NCI-H748 treated with DMSO at 0.1 percent for 48 hours (cell line): ENCODE measurements around the gene GASK1A.

Source experiments
- DNase-seq: peaks from one replicate; lab custom pipeline; 2025; lab: John Stamatoyannopoulos, UW

Gene GASK1A

DNA sequence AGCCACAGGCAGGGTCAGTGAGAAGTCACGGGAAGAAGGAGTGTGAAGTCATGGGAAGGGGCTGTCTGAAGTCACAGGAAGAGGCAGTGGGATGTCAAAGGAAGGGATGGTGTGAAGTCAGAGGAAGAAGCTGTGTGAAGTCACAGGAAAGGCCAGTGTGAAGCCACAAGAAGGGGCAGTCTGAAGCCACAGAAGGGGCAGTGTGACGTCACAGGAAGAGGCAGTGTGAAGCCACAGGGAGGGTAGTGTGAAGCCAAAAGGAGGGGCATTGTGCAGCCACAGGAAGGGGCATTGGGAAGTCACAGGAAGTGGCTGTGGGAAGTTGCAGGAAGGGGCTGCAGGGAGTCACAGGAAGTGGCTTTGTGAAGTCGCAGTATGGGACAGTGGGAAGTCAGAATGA is 35.1 kb downstream of the GASK1A start:
- no peak for DNase-seq

- DNase-seq: no peak
Observed at GRCh38 chr3:43014956-43015355, 35.8 kb downstream of the GASK1A start.

DNA sequence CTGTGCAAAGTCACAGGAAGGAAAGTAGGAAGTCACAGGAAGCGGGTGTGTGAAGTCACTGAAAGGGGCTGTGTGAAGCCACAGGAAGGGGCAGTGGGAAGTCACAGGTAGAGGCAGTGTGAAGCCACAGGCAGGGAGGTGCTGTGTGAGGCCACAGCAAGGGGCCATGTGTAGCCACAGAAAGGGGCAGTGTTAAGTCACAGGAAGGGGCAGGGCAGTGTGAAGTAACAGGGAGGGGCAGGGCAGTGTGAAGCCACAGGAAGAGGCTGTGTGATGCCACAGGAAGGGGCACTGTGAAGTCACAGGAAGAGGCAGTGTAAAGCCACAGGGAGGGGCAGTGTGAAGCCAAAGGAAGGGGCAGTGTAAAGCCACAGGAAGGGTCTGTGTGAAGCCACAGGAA is 36.5 kb downstream of the GASK1A start:
- DNase-seq: no peak

- DNase-seq: no peak
Observed at GRCh38 chr3:43015991-43016865, 37.1 kb downstream of the GASK1A start.

DNA sequence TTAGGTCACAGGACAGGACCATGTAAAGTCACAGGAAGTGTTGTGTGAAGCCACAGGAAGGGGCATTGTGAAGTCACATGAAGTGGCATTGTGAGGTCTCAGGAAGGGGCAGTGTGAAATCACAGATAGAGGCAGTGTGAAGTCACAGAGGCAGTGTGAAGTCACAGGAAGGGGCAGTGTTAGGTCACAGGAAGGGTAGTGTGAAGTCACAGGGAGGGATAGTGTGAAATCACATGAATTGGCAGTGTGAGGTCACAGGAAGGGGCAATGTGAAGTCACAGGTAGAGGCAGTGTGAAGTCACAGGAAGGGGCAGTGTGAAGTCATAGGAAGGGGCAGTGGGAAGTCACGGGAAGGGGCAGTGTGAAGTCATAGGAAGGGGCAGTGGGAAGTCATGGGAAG is 37.9 kb downstream of the GASK1A start:
- no peak for DNase-seq

- DNase-seq: no peak
Observed at GRCh38 chr3:43017593-43018195, 38.6 kb downstream of the GASK1A start.

DNA sequence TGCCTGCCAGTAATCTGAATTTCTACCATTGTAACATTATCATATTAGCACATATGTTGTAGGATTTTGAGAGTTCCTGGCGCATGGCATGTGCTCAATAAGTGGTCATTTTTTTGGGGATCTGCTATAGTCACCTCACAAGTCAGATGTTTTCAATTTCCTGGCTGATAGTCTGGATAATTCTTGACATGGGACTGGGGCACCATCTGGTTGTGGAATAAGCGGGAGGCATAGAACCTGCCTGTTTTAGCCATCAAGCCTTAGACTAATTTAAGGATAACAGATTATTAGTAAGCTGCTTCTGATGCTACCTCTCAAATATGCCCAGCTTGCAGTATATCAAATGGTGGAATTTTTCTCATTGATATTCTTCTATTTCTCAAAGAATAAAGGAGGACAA is 39.1 kb downstream of the GASK1A start:
- no peak for DNase-seq

DNA sequence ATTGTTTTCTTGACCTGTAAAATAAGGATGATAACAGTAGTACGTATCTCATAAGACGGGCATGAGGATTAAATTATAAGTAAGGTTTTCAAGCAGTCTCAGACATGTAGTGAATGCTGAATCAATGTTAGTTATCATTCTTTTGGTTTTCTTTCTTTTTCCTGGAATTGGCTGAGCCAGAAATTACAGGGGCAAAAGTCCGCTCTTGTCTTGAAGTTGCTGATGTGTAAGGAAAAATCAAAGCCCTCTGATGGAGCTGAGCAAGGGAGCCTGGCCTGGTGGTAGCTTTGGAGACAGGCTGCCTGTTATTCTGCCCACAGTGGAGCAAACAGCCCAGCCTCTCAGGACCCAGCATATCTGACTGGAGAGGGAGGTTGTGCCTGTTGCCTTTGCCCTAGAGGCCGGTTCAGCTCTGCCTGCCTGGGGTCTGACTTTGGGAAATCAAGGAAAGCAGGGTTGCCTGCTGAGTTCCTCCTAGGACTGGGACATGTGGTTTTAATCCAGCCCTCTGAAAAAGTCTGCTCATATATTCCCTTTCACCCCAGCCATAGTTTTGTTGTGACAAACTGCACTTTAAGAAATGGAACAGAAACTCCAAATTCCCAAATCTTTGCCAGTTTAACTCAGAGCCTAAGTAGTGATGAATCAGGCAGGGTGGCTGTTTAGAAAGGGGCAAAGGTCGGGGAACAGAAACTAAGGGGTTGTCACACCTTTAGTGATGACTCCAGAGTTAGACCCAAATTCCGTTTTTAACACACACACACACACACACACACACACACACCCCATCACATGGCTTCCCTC is 40.1 kb downstream of the GASK1A start:
- DNase-seq: no peak

DNA sequence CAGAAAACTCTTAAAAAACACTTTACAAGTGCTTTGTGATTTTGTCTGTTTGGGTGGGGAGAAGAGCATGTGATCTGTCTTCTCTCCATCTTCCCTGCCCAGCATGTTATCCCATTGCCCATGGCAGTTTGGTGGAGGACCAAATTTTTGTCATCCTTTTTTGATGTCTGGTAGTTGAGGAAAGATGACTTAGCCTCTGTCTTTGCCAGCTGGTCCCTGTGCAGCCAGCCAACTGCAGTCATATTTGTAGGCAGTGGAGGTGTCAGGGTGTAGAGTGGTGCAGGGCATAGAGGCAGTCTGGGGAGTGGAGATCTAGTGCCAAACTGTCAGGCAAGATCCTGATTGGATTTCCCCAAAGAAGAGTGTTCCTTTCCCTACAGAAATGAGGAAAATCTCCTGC is 40.7 kb downstream of the GASK1A start:
- DNase-seq: no peak

- no peak for DNase-seq
Observed at GRCh38 chr3:43021186-43021585, 42.1 kb downstream of the GASK1A start.

- no peak for DNase-seq
Observed at GRCh38 chr3:43022121-43022520, 43.0 kb downstream of the GASK1A start.

- no peak for DNase-seq
Observed at GRCh38 chr3:43023066-43023465, 44.0 kb downstream of the GASK1A start.

DNA sequence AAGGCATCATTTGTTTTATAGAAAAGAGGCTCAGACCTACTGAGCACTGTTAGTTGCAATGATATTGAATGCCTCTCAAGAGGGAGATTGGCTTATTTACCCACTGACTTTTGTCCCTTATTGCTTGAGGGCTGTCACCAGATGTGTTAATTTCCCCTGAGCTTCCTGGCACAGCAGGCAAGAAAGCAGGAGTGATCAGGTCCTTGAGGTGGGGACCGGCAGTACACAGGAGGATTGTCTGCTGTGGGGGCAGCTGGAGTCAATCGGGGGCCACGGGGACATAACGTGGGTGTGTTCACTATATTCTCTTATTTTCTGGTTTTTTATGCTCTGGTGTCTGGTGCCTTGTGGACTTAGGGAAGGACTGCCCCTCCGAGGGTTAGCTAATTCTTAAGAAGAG is 44.6 kb downstream of the GASK1A start:
- no peak for DNase-seq

DNA sequence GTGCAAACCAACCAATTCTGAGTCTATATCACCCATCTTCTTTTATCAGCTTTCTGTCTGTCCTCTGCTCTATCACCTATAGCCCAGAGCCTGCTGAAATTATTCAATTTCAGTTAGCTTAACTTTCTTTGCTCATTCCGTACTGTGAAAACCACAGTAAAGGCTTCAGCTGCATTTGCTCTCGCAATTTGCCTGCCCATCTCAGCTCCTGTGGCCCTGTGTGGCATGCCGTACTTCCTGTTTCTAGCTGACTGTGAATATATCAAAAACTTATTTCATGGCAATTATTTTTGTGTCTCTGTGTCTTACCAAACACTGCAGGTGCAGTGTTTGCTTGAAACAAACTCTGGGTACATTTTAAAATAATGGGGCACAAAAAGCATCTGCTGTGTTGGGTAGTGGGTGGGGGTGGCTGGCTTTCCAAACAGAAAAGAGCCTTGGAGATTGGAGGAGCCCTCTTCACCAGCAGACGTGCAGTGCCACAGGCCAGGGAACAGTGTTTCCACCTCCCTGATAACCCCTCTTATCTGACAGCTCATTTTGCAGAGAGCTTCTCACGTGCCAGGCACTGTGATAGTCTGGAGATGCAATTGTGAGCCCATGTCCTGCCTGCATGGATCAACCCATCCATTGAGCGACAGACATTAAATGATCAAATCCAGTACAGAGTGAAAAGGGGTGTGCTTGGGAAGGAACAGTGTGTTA is 45.2 kb downstream of the GASK1A start:
- no peak for DNase-seq

GRCh38 chr3:43025423-43025822 is 46.3 kb downstream of the GASK1A start:
- no peak for DNase-seq

DNA sequence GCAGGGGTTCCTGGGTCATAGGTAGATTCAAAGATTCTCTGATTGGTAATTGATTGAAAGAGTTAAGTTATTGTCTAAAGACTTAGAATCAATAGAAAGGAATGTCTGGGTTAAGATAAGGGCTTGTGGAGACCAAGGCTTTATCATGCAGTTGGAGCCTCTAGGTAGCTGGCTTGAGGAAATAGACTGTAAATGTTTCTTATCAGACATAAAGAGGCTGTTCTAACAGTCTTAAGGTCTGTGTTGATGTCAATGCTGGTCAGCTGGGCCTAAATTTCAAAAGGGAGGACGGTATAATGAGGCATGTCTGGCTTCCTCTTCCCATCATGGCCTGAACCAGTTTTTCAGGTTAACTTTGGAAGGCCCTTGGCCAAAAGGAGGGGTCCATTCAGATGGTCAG is 48.9 kb downstream of the GASK1A start:
- no peak for DNase-seq

DNA sequence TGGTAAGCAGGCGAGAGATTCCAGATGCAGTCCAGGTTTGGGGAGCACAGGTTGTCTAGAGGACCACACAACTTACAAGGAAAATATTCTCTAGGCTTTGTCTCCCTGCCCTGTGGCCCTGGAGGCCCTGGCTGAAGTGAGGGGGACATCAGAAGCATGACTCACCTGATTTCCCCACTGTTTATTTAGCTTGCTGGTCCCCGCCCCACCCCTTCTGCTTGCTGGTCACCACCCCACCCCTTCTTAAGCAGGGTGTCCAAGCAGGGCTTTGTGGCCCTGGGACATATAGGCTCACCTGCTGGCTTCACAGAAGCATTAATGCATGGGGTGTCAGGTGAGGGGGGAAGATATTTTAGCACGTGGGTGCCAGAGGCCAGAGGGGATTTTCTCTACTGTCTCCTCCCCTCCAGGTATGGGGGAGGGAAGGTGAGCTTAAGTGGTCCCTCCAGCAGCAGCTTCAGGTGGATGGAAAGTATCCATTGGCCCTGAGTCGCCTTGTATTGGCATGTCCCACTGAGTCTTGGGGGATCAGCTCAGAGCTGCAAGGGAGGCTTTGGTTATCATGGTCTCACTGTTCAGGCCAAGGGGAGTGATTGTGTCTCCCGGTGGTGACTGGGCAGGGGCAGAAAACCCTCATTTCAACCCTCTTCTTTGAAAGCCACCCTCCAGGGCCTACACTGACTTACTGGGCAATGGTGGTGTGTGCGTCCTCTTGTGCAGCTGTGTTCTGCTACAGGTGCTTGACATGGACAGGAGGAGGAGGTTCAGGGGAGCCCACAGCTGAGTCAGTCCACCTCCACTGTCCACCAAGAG is 49.8 kb downstream of the GASK1A start:
- no peak for DNase-seq

DNA sequence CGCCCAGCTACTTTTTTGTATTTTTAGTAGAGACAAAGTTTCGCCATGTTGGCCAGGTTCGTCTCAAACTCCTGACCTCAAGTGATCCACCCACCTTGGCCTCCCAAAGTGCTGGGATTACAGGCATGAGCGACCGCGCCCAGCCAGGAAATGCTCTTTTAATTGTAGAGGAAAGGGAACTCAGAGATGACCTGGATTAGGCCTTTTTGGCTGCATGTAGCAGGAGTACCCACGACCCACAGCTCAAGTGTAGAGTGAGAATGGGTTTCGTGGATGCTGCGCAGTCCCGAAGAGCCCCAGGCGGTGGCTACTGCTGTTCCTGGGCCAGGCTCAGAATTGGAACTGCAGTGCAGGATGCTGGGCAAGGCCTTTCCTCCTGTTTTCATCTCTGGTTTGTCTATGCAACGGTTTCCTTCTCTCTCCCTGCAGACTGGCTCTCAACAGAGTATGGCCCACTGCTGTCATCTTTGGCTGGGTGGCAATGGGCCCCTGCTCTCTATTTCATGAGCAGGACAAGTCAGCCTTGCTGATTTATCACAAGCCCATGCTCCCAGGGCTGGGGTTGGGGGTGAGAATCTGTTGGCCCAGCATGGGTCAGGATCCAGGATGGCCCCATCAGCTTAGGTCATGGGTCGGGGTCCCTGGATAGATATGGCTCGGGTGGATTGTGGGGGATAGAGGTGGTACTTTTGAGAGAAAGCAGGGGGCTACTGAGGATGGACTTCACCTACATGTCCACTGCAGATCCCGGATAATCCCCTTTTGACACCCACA is 51.2 kb downstream of the GASK1A start:
- DNase-seq: no peak

DNA sequence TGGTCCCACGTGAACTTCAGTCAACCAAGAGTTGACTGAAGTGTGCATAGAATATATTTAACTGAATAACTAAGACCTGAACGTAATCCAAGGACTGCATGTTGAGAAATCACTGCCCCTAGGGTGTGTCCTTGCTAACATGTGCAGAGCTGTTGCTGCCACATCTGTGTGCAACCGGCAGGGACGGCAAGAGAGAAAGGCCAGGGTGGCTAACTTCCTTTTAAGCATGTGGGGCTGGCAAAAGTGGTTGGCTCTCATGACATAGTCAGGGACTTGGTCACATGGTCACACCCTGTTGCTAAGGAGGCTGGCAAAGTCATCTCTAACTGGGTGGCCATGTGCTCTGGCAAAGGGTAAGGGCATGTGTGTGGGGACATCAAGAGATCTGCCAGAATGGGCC is 52.4 kb downstream of the GASK1A start:
- DNase-seq: no peak

GRCh38 chr3:43031889-43032545 is 52.9 kb downstream of the GASK1A start:
- no peak for DNase-seq
